GM21515 (cell line): ENCODE data around the gene THY1.
"Not testable (repeated sequence)": the region's sequence is repeated elsewhere in the genome, so short reads cannot be mapped to it uniquely, and the experiment has no call there.

Experiments
- ATAC-seq: cut with Tn5 transposase; IDR thresholded peaks from one replicate; pipeline ENCODE4 v1.9.1; 2021; ENCODE audit not compliant: unreplicated experiment

THY1 gene

GRCh38 chr11:119445850-119446249 is 22.9 kb upstream of the THY1 start:
- ATAC-seq = no peak

DNA sequence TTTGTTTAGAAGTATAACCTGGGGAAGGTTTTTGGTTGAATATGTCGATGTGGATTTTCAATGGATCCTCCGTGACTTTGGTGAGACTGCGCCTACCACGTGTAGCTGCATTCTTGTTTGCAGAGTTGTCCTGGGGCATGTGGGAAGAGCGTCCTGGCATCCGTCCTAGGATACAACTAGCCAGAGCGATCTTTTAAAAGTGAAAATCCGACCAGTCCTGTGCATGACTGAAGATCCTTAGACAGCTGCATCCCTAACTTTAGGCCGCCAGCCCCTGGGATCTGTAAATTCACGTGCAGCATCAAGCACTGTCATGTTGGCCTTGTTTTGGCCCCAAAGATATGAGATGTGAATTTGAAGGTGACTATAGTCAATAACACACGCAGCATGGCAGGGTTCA is 22.4 kb upstream of the THY1 start:
- no peak for ATAC-seq

GRCh38 chr11:119441898-119442243 is 18.9 kb upstream of the THY1 start:
- no peak for ATAC-seq

GRCh38 chr11:119438599-119438998 is 15.6 kb upstream of the THY1 start:
- no peak for ATAC-seq

- not testable (repeated sequence) for ATAC-seq
Measured at GRCh38 chr11:119437521-119437920, 14.5 kb upstream of the THY1 start.

GRCh38 chr11:119436711-119437110 is 13.7 kb upstream of the THY1 start:
- ATAC-seq = no peak

DNA sequence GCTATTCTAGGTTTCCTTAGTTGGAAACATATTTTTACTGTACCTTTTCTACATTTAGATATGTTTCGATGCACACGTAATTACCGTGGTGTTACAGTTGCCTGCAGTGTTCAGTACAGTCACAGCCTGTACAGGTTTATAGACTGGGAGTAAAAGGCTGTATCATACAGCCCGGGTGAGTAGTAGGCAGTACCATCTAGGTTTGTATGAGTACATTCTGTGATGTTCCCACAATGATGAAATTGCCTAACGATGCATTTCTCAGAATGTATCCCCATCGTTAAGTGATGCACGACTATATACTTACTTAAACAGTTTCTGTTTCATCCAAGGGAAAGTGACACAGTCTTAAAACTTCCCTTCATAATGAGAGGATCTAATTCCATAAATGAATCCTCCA is 13.1 kb upstream of the THY1 start:
- ATAC-seq = no peak

GRCh38 chr11:119434591-119435330 is 11.8 kb upstream of the THY1 start:
- no peak for ATAC-seq

DNA sequence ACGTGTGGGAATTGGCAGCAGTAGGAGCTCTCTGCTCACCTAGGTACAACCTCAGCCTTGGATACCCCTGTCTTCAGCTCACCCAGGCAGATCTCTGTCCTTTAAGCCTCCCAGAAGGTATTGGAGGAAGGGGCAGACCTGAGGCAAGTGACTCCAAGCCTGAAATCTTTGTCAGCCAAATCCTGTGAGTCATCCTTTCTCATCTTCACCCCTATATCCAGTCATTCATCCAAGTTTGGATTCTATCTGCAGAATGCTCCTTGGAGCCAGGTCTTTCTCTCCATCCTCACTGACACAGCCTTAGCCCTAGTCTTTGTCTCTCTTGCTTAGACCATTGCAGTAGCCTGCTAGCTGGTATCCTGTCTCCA is 10.4 kb upstream of the THY1 start:
- no peak for ATAC-seq

DNA sequence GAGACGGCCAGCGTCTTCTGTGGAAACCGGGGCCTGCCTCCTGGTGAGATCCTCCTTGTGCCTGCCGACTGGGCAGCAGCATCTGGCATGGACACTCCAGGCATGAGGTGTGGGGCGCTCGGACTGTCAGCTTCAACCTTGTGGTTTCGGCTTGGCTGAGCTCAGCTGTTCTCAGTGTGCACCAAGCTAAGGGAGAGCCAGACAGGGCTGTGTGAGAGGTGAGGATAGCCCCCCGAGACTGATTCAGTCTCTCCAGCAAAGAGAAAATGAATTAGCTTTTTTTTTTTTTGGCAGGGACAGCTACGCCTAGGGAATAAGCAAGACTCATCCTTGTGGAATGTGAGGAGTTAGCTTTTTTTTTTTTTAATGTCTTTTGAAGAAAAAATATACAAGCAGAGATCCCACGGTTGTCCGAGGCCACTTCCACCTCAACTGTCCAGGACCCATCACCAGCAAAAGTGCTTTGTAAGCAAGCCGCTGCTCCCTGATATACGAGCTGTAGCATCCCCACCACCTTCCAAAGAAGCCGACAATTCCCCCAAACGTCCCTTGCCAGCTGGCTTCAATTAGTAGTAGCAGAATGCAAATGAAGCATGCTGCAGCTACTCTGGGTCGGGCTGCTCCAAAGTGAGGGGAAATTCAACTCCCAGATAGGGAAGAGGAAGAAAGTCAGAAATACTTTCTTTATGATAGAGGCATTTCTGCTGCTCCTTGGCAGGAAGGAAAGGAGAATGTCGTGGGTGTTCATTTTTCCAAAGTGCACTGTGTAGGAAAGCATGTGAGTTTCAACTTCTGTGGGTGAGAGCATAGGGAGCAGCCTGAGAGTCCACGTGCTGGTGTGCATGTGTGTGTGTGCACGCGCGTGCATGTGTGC is 9.7 kb upstream of the THY1 start:
- ATAC-seq = no peak

- no peak for ATAC-seq
Measured at GRCh38 chr11:119431523-119431922, 8.6 kb upstream of the THY1 start.

- no peak for ATAC-seq
Measured at GRCh38 chr11:119427279-119427678, 4.3 kb upstream of the THY1 start.

- no peak for ATAC-seq
Measured at GRCh38 chr11:119426142-119426541, 3.2 kb upstream of the THY1 start.

- ATAC-seq = no peak
Measured at GRCh38 chr11:119424775-119425174, 1.8 kb upstream of the THY1 start.

- ATAC-seq = no peak
Measured at GRCh38 chr11:119424276-119424675, 1.3 kb upstream of the THY1 start.

GRCh38 chr11:119423509-119424254 is 710 bp upstream of the THY1 start:
- ATAC-seq = no peak

GRCh38 chr11:119421941-119422808 is 797 bp downstream of the THY1 start:
- ATAC-seq = no peak

DNA sequence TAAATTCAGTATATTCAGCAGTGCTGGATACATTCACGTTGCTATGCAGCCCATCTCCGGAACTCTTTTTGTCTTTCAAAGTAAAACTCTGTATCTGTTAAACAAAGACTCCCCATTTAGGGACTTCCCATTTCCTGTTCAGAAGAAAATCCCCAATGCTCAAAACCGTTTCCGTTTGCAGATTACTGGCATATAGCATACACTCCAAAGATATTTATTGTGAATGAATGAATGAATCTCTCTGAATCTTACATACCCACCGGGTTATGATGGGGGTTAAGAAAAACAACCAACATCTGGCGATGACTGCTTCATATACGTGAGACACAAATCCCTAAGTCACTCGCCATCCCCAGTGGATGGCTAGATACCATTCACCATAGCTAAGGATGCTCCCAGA is 1.6 kb downstream of the THY1 start:
- no peak for ATAC-seq

- ATAC-seq = no peak
Measured at GRCh38 chr11:119420631-119421030, 2.3 kb downstream of the THY1 start.

DNA sequence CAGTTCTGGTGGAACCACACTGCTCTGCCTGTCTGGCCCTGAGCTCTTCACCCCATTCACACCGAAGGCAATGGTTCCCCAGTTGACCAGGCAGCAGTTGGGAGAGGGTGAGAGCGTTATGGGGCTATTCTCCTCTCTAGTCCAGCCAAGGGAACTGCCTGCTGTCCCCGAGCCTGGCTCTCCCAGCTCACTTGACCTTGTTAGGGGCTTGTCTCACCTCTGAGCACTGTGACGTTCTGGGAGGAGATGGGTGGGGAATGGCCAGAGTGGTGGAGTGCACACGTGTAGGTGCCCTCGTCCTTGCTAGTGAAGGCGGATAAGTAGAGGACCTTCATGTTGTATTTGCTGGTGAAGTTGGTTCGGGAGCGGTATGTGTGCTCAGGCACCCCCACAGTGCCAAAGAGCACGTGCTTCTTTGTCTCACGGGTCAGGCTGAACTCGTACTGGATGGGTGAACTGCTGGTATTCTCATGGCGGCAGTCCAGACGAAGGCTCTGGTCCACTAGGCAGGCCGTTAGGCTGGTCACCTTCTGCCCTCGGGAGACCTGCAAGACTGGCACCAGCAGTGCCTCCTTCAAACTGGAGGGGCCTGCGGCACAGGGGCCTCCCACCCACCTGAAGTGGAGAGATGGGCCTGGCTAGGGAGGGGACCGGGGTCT is 3.0 kb downstream of the THY1 start:
- no peak for ATAC-seq
